H1 (cell line): Measurements from ENCODE around the gene ADCY6. TPM values are rescaled to one million over a fixed set of nuclear protein-coding genes. Genes with fewer than 3 reads are reported as not detected.

ENCODE experiments used
- CTCF ChIA-PET: fragments of 300-600 bp; sonication (Branson Sonifier 250); formaldehyde crosslinking; loops from one replicate; lab custom pipeline; 2021; ENCODE audit not compliant: partially characterized antibody; lab: Charles Lee
- POLR2A ChIA-PET: fragments of 300-600 bp; sonication (Branson Sonifier 250); formaldehyde crosslinking; loops from one replicate; lab custom pipeline; 2021; ENCODE audit warnings: inconsistent platforms; ENCODE audit not compliant: partially characterized antibody; lab: Charles Lee
- DNase-seq, 2 experiments: peaks; one replicate each; pipeline versions ENCODE4 v3.0.0 to v3.0.0-alpha.2; 2010 to 2022; ENCODE audit warnings: low spot score in 2 of 2, low read depth in 1 of 2, mixed read lengths in 1 of 2
- FAIRE-seq: peaks from 2 replicates; lab custom pipeline; 2011; peaks lifted over from hg19 to GRCh38; lab: Jason Lieb, UNC
- H2AFZ ChIP-seq: 2 replicates; pipeline ENCODE4 v1.8.1; 2012; ENCODE audit warnings: low read length, inconsistent platforms
- H2AK5ac ChIP-seq: 2 replicates; pipeline ENCODE4 v1.6.1; 2013; ENCODE audit warnings: low read depth, low read length
- H2BK120ac ChIP-seq: replicated peaks from 2 replicates; pipeline ENCODE3; 2013; ENCODE audit warnings: low read depth, low read length, inconsistent platforms
- H2BK12ac ChIP-seq: 2 replicates; pipeline ENCODE4 v1.6.1; 2013; ENCODE audit warnings: low read depth, low read length
- H2BK15ac ChIP-seq: 2 replicates; pipeline ENCODE4 v1.6.1; 2013; ENCODE audit warnings: low read length
- H2BK20ac ChIP-seq: 2 replicates; pipeline ENCODE4 v1.6.1; 2013; ENCODE audit warnings: low read length
- H2BK5ac ChIP-seq: 2 replicates; pipeline ENCODE4 v1.6.1; 2013; ENCODE audit warnings: low read depth, low read length
- H3K14ac ChIP-seq: 2 replicates; pipeline ENCODE4 v1.6.1; 2013; ENCODE audit warnings: inconsistent platforms; ENCODE audit not compliant: insufficient read length
- H3K18ac ChIP-seq: 2 replicates; pipeline ENCODE4 v1.6.1; 2013; ENCODE audit warnings: low read length; ENCODE audit errors: extremely low read depth
- H3K23ac ChIP-seq: 2 replicates; pipeline ENCODE4 v1.6.1; 2013; ENCODE audit warnings: inconsistent platforms; ENCODE audit not compliant: insufficient read length
- H3K23me2 ChIP-seq: 2 replicates; pipeline ENCODE4 v1.6.1; 2013; ENCODE audit warnings: low read depth, low read length
- H3K27ac ChIP-seq: 2 replicates; pipeline ENCODE4 v1.6.1; 2011; ENCODE audit warnings: low read depth, low read length, inconsistent platforms
- H3K27me3 ChIP-seq, 4 experiments: replicated peaks in 1 of 4; 1 replicate in 1 of 4; 2 replicates in 3 of 4; pipeline versions ENCODE4 v1.6.1 to v1.8.1; 2011 to 2013; ENCODE audit warnings: low read length in 3 of 4, mild to moderate bottlenecking in 3 of 4, inconsistent platforms in 2 of 4, mixed read lengths in 2 of 4, moderate library complexity in 1 of 4; ENCODE audit not compliant: control insufficient read depth in 3 of 4, insufficient read depth in 3 of 4; ENCODE audit errors: extremely low read depth in 1 of 4
- H3K36me3 ChIP-seq, 4 experiments: 2 replicates each; pipeline versions ENCODE4 v1.6.1 to v1.8.1; 2011 to 2013; ENCODE audit warnings: mild to moderate bottlenecking in 4 of 4, low read length in 3 of 4, moderate library complexity in 2 of 4, control low read depth in 1 of 4, inconsistent platforms in 1 of 4; ENCODE audit not compliant: insufficient read depth in 4 of 4, control insufficient read depth in 2 of 4
- H3K4ac ChIP-seq: replicated peaks from 2 replicates; pipeline ENCODE3; 2013; ENCODE audit warnings: low read length, low read depth, mixed read lengths, inconsistent platforms; ENCODE audit not compliant: insufficient read length
- H3K4me1 ChIP-seq, 4 experiments: replicated peaks in 1 of 4; 1 replicate in 1 of 4; 2 replicates in 3 of 4; pipeline versions ENCODE4 v1.6.1 to v1.8.1; 2011 to 2013; ENCODE audit warnings: low read length in 3 of 4, inconsistent platforms in 2 of 4, mixed read lengths in 1 of 4; ENCODE audit not compliant: insufficient read depth in 4 of 4, control insufficient read depth in 3 of 4
- H3K4me2 ChIP-seq, 2 experiments: 2 replicates each; pipeline versions ENCODE4 v1.6.1 to v1.8.1; 2011 to 2013; ENCODE audit warnings: low read depth in 2 of 2, low read length in 2 of 2, control low read depth in 1 of 2, inconsistent platforms in 1 of 2, mild to moderate bottlenecking in 1 of 2; ENCODE audit not compliant: insufficient read depth in 1 of 2
- H3K4me3 ChIP-seq, 4 experiments: fragments of 200-600, 300-600 bp in 1 of 4; sonication (generic), shearing (Covaris generic), sonication (Bioruptor Twin) in 1 of 4; 2 replicates each; pipeline versions ENCODE4 v1.5.1 to v1.8.1; 2011 to 2016; ENCODE audit warnings: low read length in 4 of 4, low read depth in 3 of 4, control low read depth in 2 of 4, inconsistent platforms in 2 of 4, mild to moderate bottlenecking in 2 of 4, mixed read lengths in 1 of 4, moderate library complexity in 1 of 4; ENCODE audit not compliant: insufficient read depth in 2 of 4; ENCODE audit errors: extremely low read depth in 1 of 4
- H3K56ac ChIP-seq: replicated peaks from 2 replicates; pipeline ENCODE3; 2013; ENCODE audit warnings: low read depth, mild to moderate bottlenecking, mixed read lengths, low read length, inconsistent platforms; ENCODE audit not compliant: insufficient read length
- H3K79me1 ChIP-seq: 2 replicates; pipeline ENCODE4 v1.6.1; 2013; ENCODE audit warnings: low read depth, low read length, control low read depth
- H3K79me2 ChIP-seq, 2 experiments: 2 replicates each; pipeline versions ENCODE4 v1.6.1 to v1.8.1; 2012 to 2013; ENCODE audit warnings: low read length in 2 of 2, mild to moderate bottlenecking in 2 of 2, inconsistent platforms in 1 of 2; ENCODE audit not compliant: insufficient read depth in 2 of 2, control insufficient read depth in 1 of 2
- H3K9ac ChIP-seq, 4 experiments: replicated peaks in 1 of 4; 1 replicate in 1 of 4; 2 replicates in 3 of 4; pipeline versions ENCODE4 v1.6.1 to v1.8.1; 2011 to 2013; ENCODE audit warnings: low read depth in 3 of 4, low read length in 3 of 4, control low read depth in 2 of 4, mild to moderate bottlenecking in 2 of 4, moderate library complexity in 2 of 4, inconsistent platforms in 1 of 4; ENCODE audit errors: extremely low read depth in 1 of 4
- H3K9me3 ChIP-seq, 2 experiments: 2 replicates each; pipeline versions ENCODE4 v1.6.1 to v1.8.1; 2012 to 2013; ENCODE audit warnings: mild to moderate bottlenecking in 2 of 2, moderate library complexity in 2 of 2, control low read depth in 1 of 2, inconsistent platforms in 1 of 2, low read depth in 1 of 2, low read length in 1 of 2, mixed read lengths in 1 of 2; ENCODE audit not compliant: insufficient read depth in 2 of 2
- H4K20me1 ChIP-seq, 2 experiments: replicated peaks in 1 of 2; 2 replicates each; pipeline versions ENCODE3 to v1.8.1; 2011 to 2013; ENCODE audit warnings: inconsistent platforms in 2 of 2, low read length in 2 of 2, mild to moderate bottlenecking in 1 of 2; ENCODE audit not compliant: insufficient read depth in 2 of 2, control insufficient read depth in 1 of 2
- H4K5ac ChIP-seq: 2 replicates; pipeline ENCODE4 v1.6.1; 2013; ENCODE audit warnings: low read length, low read depth, mixed read lengths, inconsistent platforms; ENCODE audit not compliant: insufficient read length
- H4K8ac ChIP-seq: 2 replicates; pipeline ENCODE4 v1.8.0; 2013; ENCODE audit warnings: mild to moderate bottlenecking, moderate library complexity, low read length, inconsistent platforms; ENCODE audit not compliant: insufficient read depth; ENCODE audit errors: extremely low read depth
- H4K91ac ChIP-seq: replicated peaks from 2 replicates; pipeline ENCODE3; 2013; ENCODE audit warnings: low read length, mixed read lengths, inconsistent platforms; ENCODE audit not compliant: insufficient read length
- CTBP2 ChIP-seq: IDR thresholded peaks from 2 replicates; pipeline ENCODE4 v1.7.0; 2011; ENCODE audit warnings: borderline replicate concordance, mild to moderate bottlenecking, moderate library complexity, mixed read lengths, low read length; ENCODE audit not compliant: insufficient read depth, insufficient read length
- SAP30 ChIP-seq: fragments of 300-600 bp; sonication (generic); IDR thresholded peaks from 2 replicates; pipeline ENCODE4 v1.7.1; 2012; ENCODE audit warnings: low read length, moderate library complexity, mild to moderate bottlenecking, inconsistent platforms; ENCODE audit not compliant: insufficient read depth, insufficient replicate concordance
- SIX5 ChIP-seq: IDR thresholded peaks from 2 replicates; pipeline ENCODE4 v1.6.1; 2011; ENCODE audit warnings: mild to moderate bottlenecking, low read depth, low read length
- TBP ChIP-seq: IDR thresholded peaks from 2 replicates; pipeline ENCODE4 v1.6.1; 2011; ENCODE audit warnings: low read depth, low read length, improper control_type of control experiment
- WGBS, 2 experiments: shearing (Covaris generic) in 1 of 2; methylation state at CpG; one replicate each; pipeline versions ENCODE4 v1.1.6 to v1.1.7; 2013 to 2015; ENCODE audit warnings: low lambda C conversion rate in 2 of 2, mixed read lengths in 2 of 2, inconsistent platforms in 1 of 2, low coverage in 1 of 2, missing lambda C conversion rate in 1 of 2; ENCODE audit not compliant: insufficient replicate concordance in 2 of 2, insufficient coverage in 1 of 2, insufficient read length in 1 of 2; ENCODE audit errors: extremely low coverage in 1 of 2, missing lambda C conversion rate in 1 of 2; 5-methylcytosine and 5-hydroxymethylcytosine counted together
- polyA plus RNA-seq, 7 experiments: library from polyadenylated mRNA; depleted of rRNA in 3 of 7; stranded (reverse) in 5 of 7; unstranded in 2 of 7; fragments of >200 nt in 5 of 7; fragments of 200-250 nt in 2 of 7; gene quantifications; 1 replicate in 5 of 7; 2 replicates in 1 of 7; 4 replicates in 1 of 7; pipeline versions ENCODE4 v1.2.1 to v1.2.3, GENCODE V29; 2011 to 2013; ENCODE audit warnings: missing spikeins in 2 of 7, mixed read lengths in 2 of 7
- total RNA-seq: library from RNA; stranded (reverse); fragmentation: NEBNext Ultra II Directional; extraction: Animal tissue kit (Norgen Biotek cat#: 25700); gene quantifications from 2 replicates; pipeline ENCODE4 v1.2.1, GENCODE V29; 2021
- TF ChIP-seq, protein P1 (sequence below): IDR thresholded peaks from 2 replicates; pipeline ENCODE4 v1.6.1; 2012; ENCODE audit warnings: inconsistent platforms

Gene ADCY6
- total and polyA plus RNA-seq, 2 of the 8 experiments (the other 6 are each of a cell fraction or from before 2014, with no cell fraction given), result 11.7 to 17.5 TPM

DNA sequence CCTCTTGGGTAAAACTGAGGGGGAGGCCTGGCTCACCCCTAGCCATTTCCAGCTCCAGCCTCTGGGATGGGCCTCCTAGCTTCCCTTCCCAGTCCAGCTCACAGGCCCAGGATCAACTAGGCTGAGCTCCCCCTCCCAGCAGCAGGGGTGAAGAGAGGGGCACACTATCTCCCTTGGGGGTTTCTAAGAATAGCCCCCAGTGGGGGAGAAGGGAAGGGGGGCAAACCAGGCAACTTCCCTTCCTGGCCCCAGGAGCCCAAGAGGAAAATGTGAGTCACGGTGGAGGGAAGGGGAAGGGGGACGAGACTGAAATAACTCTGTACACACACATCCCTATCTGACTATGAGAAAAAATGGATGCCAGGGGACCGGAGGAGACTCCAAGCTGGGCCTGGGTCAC is 9.0 kb downstream of the ADCY6 start:
- H3K4me2 ChIP-seq, result no peak overlapping the region
- DNase-seq, result no peak
- no peaks in the 10 kb centered on the region for H3K79me2 ChIP-seq
- no peak overlapping the region for H2AFZ ChIP-seq
- H3K4ac ChIP-seq, result no peak overlapping the region
- no peak overlapping the region for H4K8ac ChIP-seq
- no peak overlapping the region for H2BK12ac ChIP-seq
- no peak overlapping the region for H3K23ac ChIP-seq
- H3K56ac ChIP-seq, result no peak overlapping the region
- peaks cover 0 to 5% of the 10 kb centered on the region in 2 experiments for H4K20me1 ChIP-seq
- H3K27ac ChIP-seq, result no peak overlapping the region
- CTCF ChIA-PET, result interaction anchor here (0.9 to 4.1 kb wide), 8 partner anchors 9 to 31 kb away, joined by 3 to 24 read pairs (median 6); partner anchors contain the start of gene ADCY6
- no peak for TF ChIP-seq SAP30
- no peak for TF ChIP-seq CTBP2
- TF ChIP-seq SIX5, result no peak
- TF ChIP-seq, protein P1, sequence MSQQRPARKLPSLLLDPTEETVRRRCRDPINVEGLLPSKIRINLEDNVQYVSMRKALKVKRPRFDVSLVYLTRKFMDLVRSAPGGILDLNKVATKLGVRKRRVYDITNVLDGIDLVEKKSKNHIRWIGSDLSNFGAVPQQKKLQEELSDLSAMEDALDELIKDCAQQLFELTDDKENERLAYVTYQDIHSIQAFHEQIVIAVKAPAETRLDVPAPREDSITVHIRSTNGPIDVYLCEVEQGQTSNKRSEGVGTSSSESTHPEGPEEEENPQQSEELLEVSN, result no peak
- TF ChIP-seq TBP, result no peak
- H3K18ac ChIP-seq, result no peak overlapping the region
- H3K9ac ChIP-seq, result no peak overlapping the region
- H4K5ac ChIP-seq, result no peak overlapping the region
- H3K23me2 ChIP-seq, result no peaks in the 10 kb centered on the region
- no peak overlapping the region for H2BK15ac ChIP-seq
- peaks cover 6% of the 10 kb centered on the region; the same call in 1 of the 2 replicates for H3K79me1 ChIP-seq
- no peak overlapping the region for H3K4me3 ChIP-seq
- peaks cover 0 to 14% (median 11%) of the 10 kb centered on the region in 4 experiments; a peak in 6 of 7 replicates for H3K4me1 ChIP-seq
- H2BK20ac ChIP-seq, result no peak overlapping the region
- POLR2A ChIA-PET, result interaction anchor here (1.0 to 3.0 kb wide), 3 partner anchors 9 to 86 kb away, joined by 3 to 12 read pairs (median 3); partner anchors contain the start of genes ADCY6 and RND1
- no peak overlapping the region for H2BK5ac ChIP-seq
- no peak overlapping the region for H2AK5ac ChIP-seq
- H3K27me3 ChIP-seq, result no peaks in the 10 kb centered on the region
- 85% methylated on average over 3 of the region's 3 CpGs; no CpG with 5 or more reads in 1 of the 2 experiments for WGBS, 2 experiments
- H4K91ac ChIP-seq, result no peak overlapping the region
- H3K36me3 ChIP-seq, result peaks cover 0 to 14% (median 11%) of the 10 kb centered on the region in 4 experiments; a peak in 7 of 8 replicates
- no peak overlapping the region for H3K14ac ChIP-seq
- no peak overlapping the region for H2BK120ac ChIP-seq
- no peak for FAIRE-seq
- H3K9me3 ChIP-seq, result no peaks in the 10 kb centered on the region
